GM18951 (cell line): ENCODE data around the gene PPP1R3G.
"Not testable (repeated sequence)": the region's sequence is repeated elsewhere in the genome, so short reads cannot be mapped to it uniquely, and the experiment has no call there.

ENCODE experiments used
- POLR2A ChIP-seq: IDR thresholded peaks from 4 replicates; pipeline ENCODE4 v1.6.1; 2011; ENCODE audit warnings: mild to moderate bottlenecking; ENCODE audit not compliant: insufficient read length, insufficient read depth; ENCODE audit errors: extremely low read depth
- in situ Hi-C: fragments of 300-500 bp; cut with MboI; formaldehyde crosslinking; loops from one replicate; pipeline ENCODE4 v1.12.0; 2022; ENCODE audit warnings: low sequenced_read_pairs, mixed read lengths, inconsistent platforms; ENCODE audit not compliant: unreplicated experiment

The PPP1R3G gene

DNA sequence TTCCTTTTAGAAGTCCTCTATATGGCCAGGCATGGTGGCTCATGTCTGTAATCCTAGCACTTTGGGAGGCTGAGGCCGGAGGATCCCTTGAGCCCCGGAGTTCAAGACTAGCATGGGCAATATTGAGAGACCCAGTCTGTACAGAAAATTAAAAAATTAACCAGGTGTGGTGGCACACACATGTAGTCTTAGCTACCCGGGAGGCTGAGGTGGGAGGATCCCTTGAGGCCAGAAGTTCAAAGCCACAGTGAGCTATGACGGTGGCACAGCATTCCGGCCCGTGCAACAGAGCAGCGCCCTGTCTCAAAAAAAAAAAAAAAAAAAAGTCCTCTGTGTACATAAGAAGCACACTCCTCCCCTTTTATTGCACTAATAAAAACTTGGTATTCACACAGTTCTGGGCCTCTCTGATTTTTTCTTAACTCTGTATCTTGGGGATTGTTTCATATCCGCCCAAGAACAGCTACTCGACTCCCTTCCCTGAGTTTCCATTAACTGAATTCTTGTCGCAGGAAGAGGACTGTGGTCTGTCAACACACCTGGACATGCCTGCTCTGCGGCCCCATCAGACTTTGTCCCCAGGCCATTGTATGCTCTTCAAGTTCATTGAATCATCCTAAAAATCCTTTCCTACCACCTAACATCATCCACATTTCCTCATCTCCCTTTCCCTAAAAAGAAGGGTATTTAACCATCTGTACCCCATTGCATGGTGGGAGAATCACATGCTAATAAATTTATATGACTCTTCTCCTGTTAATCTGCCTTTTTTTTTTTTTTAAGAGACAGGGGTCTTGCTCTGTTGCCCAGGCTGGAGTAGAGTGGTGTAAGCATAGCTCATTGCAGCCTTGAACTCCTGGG, 25.9 kb upstream of the PPP1R3G start:
- TF ChIP-seq POLR2A = no peak
- in situ Hi-C loops = no loop called here

- in situ Hi-C loops = not testable (repeated sequence)
Measured at GRCh38 chr6:5060439-5060838, 24.7 kb upstream of the PPP1R3G start.

GRCh38 chr6:5061152-5061551, 24.0 kb upstream of the PPP1R3G start:
- in situ Hi-C loops = no loop called here

DNA sequence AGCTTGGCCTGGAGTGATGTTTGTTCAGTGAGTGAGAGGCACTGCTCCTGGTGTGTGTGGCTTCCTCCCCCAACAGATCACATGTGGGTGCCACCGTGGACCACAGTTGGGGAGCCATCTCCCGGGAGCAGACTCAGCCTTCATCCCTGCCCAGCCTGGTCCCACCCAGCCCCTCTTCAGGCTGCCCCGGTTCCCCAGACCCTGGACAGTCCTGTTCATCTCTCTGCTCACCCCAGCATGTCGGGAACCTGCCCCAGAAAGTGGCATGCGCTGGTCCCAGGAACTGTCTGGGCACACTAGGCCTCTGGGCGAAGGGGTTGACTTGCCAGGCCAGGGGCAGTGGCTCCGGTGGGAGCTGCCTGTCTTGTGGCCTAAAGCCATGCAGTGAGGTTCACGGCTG, 21.5 kb upstream of the PPP1R3G start:
- in situ Hi-C loops = no loop called here
- TF ChIP-seq POLR2A = no peak

More at GRCh38 chr6:5061152-5061551, 24.0 kb upstream of the PPP1R3G start:
- no peak for TF ChIP-seq POLR2A

- in situ Hi-C loops = no loop called here
- TF ChIP-seq POLR2A = no peak
Measured at GRCh38 chr6:5066456-5067093, 18.6 kb upstream of the PPP1R3G start.

DNA sequence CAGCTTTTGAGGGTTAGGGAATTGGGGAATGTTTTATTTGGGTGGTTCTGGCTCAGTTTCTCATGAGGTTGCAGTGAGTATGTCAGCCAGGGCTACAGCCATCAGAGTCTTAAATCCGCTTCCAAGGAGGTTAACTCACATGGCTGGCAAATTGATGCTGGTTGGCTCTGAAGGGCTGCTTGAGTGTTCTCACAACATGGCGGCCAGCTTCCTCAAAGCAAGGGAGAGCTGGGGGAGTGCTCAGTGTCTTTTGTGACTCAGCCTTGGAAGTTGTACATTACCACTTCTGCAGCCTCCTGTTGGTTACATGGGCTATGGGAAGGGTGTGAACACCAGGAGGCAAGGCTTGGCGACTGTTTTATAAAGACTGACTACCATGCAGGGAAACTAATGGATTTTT, 17.8 kb upstream of the PPP1R3G start:
- TF ChIP-seq POLR2A = no peak
- in situ Hi-C loops = no loop called here

- TF ChIP-seq POLR2A = no peak
- in situ Hi-C loops = no loop called here
Measured at GRCh38 chr6:5068153-5068751, 16.9 kb upstream of the PPP1R3G start.

DNA sequence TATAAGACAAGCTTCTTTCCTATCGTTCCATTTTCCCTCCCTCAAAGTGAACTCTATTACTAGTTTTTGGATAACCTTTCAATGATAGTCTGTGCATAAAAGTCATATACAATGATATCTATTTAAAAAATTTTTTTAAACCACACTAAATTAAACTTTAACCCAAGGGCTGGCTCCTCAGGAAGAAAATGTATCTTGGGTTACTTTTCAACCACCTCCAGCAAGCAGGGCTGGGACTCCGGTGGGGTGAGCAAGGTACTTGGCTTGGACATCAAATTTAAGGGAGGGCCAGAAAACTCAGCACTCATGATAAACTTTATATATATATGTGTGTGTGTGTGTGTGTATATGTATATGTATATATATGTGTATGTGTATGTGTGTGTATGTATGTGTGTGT, 13.9 kb upstream of the PPP1R3G start:
- no peak for TF ChIP-seq POLR2A
- in situ Hi-C loops = no loop called here

GRCh38 chr6:5072440-5072839, 12.7 kb upstream of the PPP1R3G start:
- in situ Hi-C loops = no loop called here
- no peak for TF ChIP-seq POLR2A

GRCh38 chr6:5073992-5074391, 11.1 kb upstream of the PPP1R3G start:
- in situ Hi-C loops = no loop called here
- no peak for TF ChIP-seq POLR2A

DNA sequence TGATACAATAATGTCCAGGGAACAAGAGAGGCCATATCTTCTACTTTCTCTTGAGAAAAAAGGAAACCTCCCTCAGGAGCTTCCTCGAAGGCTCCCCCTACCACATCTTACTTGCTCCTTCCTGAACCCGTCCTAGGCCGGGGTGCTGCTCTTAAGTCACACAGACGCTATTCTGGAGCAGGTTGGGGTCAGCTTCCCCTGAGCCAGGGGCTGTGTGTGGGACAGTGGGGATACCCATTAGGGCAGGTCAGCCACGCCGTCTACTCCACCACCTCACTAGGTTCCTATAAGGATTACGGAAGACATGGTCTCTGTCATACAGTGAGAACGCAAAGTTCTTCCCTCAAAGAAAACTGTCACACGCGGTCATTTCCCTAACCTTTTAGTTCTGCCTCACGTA, 8.2 kb upstream of the PPP1R3G start:
- TF ChIP-seq POLR2A = no peak
- in situ Hi-C loops = no loop called here

DNA sequence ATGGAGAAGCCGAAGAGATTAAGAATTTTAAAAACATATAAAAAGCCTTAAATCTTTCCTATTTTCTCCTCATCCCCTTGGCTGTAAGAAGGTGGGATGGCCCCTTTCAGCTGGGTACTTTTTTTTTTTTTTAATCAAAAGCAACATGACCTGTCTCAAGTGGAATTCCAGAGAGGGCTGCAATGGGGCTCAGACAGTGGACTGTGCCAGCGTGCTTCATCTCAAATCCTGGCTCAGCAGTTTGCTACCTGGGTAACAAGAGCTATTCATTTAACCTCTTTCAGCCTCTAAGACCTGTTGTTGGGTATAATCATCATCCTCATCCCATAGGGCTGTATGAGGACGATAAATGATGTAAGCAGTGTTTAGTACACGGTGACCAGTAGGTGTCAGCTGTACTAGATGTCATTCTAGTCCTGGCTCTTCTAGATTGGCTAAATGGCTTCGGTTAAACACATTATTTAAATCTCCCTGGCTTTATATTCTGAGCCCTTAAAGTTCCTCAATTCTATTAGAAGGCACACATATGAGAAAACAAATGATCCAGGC, 6.9 kb upstream of the PPP1R3G start:
- in situ Hi-C loops = no loop called here
- TF ChIP-seq POLR2A = no peak

- no peak for TF ChIP-seq POLR2A
- in situ Hi-C loops = no loop called here
Measured at GRCh38 chr6:5079692-5080091, 5.4 kb upstream of the PPP1R3G start.
